HAP-1 (cell line): ENCODE data around the gene CDK1.
A peak's percentile ranks its signal among the peaks of the same experiment; 100 is the strongest.

ENCODE experiments used
- DNase-seq, 2 experiments: peaks; one replicate each; pipeline ENCODE4 v3.0.0-alpha.2; 2016 to 2020; ENCODE audit warnings: low spot score in 2 of 2
- H3K27me3 ChIP-seq: fragments of 250-450 bp; sonication (Bioruptor Pico); 2 replicates; pipeline ENCODE4 v1.5.1; 2020; ENCODE audit warnings: low read depth, mild to moderate bottlenecking, moderate library complexity
- H3K36me3 ChIP-seq: fragments of 250-450 bp; sonication (Bioruptor Pico); replicated peaks from 2 replicates; pipeline ENCODE4 v1.5.1; 2020; ENCODE audit warnings: mild to moderate bottlenecking
- H3K4me1 ChIP-seq: fragments of 250-450 bp; sonication (Bioruptor Pico); 2 replicates; pipeline ENCODE4 v1.5.1; 2020; ENCODE audit warnings: mild to moderate bottlenecking
- H3K4me3 ChIP-seq: fragments of 250-450 bp; sonication (Bioruptor Pico); 2 replicates; pipeline ENCODE4 v1.5.1; 2020; ENCODE audit warnings: mild to moderate bottlenecking, moderate library complexity
- H3K9me3 ChIP-seq: fragments of 250-450 bp; sonication (Bioruptor Pico); 2 replicates; pipeline ENCODE4 v1.5.1; 2020; ENCODE audit warnings: mild to moderate bottlenecking, moderate library complexity
- in situ Hi-C: fragments of 300-500 bp; cut with MboI; formaldehyde crosslinking; loops from 3 replicates; pipeline ENCODE4 v1.14.3; 2020; ENCODE audit warnings: low sequenced_read_pairs, inconsistent platforms, mixed read lengths

Gene CDK1

DNA sequence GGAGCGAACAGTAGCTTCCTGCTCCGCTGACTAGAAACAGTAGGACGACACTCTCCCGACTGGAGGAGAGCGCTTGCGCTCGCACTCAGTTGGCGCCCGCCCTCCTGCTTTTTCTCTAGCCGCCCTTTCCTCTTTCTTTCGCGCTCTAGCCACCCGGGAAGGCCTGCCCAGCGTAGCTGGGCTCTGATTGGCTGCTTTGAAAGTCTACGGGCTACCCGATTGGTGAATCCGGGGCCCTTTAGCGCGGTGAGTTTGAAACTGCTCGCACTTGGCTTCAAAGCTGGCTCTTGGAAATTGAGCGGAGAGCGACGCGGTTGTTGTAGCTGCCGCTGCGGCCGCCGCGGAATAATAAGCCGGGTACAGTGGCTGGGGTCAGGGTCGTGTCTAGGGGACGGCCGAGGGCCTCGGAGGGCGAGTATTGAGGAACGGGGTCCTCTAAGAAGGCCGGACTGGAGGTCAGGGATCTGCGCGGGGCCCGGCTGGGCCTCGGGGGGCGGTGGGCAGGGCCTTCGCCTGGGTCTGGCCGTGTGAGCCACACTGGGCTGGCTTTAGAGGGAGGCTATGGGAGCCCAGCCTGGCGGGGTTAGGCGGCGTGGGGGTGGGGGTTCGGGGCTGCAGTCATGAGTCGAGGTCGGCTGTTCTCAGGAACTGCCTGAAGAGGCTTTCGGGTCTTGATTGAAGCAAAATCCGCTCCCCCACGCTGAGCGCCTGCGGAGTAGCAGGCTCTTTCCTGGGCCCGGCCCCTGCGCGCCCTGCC, at the start of gene CDK1:
TSS of gene CDK1 (plus strand) at position 265 of the 757 bp plus-strand sequence. CDS start 1,688 bp downstream, outside the sequence.
- H3K36me3 ChIP-seq: peaks cover 38% of the 10 kb centered on the region
- DNase-seq: peak; percentile 99
- H3K9me3 ChIP-seq: no peaks in the 10 kb centered on the region
- in situ Hi-C loops: no loop called here
- peak within 1 kb of the TSS; percentile 91 for H3K4me3 ChIP-seq
- no peaks in the 10 kb centered on the region for H3K27me3 ChIP-seq
- peaks cover 18% of the 10 kb centered on the region for H3K4me1 ChIP-seq

DNA sequence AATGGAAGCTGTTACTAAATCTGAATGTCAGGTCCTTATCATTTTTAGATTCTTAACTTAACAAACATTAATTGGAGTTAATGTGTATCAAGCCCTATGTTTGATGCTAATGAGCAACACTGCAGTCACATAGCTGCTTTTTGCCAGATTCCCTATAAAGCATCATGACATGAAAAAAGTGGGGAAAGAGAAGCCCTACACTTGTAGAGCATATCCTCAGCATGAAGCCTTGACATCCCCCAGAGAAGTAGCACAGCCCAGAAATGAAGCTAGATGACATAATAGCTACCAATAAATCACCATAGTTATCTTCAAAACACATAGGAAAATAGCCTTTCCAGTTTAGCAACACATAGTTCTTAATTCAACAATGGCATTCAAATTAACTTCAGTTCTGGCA, 49.2 kb upstream of the CDK1 start:
- H3K36me3 ChIP-seq: no peaks in the 10 kb centered on the region
- H3K4me1 ChIP-seq: no peaks in the 10 kb centered on the region
- no peaks in the 10 kb centered on the region for H3K9me3 ChIP-seq
- no peak for DNase-seq
- in situ Hi-C loops: no loop called here
- no peak overlapping the region for H3K4me3 ChIP-seq
- no peaks in the 10 kb centered on the region for H3K27me3 ChIP-seq

DNA sequence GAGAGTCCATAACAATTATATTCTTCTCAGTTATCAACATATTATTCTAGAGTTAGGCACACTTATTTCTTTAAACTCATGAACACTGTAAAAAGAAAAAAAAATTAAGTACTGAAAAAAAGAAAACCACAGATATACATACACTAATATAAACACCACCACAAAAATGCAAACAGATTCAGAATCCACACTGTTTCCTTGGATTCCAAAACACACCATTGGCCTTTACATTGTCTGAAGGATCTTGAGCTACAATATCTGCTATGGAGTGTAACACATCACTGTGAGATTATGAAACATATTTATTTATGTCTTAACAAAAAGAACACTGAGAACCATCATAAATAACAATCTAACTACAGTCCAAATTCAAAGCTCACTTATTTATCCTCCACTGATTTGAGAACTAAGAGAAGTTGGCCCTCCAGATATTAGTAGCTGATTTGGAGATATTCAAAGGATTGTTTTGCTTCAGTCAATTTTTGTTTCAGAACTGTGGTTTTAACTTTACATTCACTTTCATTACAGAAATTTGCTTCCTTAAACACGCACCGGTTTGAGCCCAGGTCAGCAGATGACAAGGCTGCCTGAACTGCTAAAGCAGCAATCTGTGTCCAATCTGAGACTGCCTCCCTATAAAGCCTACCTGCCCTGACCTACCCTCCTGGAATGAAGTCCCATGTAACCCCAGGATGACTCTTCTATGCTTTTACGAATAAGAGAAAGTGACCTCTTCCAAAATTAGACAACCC, 47.0 kb upstream of the CDK1 start:
- H3K4me1 ChIP-seq: no peaks in the 10 kb centered on the region
- H3K4me3 ChIP-seq: no peak overlapping the region
- H3K9me3 ChIP-seq: no peaks in the 10 kb centered on the region
- no peaks in the 10 kb centered on the region for H3K27me3 ChIP-seq
- DNase-seq: no peak
- in situ Hi-C loops: no loop called here
- H3K36me3 ChIP-seq: no peaks in the 10 kb centered on the region

DNA sequence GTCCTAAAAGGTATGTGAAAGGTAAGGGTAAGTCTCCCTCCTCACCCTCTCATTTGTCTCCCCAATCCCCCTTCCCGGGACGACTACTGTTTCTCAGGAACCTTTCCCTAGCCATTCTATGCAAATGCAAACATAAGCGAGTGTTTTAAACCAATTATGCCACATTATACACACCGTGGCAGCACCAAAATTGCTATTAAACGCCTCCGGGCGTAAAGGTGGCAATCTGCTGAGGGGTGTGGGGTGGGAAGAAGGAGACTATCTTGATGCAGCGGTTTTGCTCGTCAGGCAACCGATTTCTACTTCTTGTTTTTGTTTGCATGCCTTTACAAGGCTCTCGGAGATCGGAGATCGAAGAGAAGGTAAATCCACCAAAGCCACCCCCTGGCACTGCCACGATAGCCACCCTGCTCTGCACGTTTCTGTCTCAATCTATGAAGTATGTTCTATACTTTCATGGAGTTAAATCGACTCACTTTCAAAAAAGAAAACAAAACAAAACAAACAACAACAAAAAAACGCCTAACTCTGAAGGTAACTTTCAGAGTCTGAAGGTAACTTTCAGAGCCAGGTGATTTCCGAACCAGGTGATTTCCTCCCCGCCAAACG, 46.0 kb upstream of the CDK1 start:
- Histone ChIP-seq H3K36me3 (no peaks in the 10 kb centered on the region), H3K4me1 (no peaks in the 10 kb centered on the region), H3K9me3 (no peaks in the 10 kb centered on the region), H3K4me3 (peak overlapping the region; percentile 43), H3K27me3 (no peaks in the 10 kb centered on the region)
- in situ Hi-C loops: no loop called here
- peak in 1 of 2 experiments; percentile 12 for DNase-seq

DNA sequence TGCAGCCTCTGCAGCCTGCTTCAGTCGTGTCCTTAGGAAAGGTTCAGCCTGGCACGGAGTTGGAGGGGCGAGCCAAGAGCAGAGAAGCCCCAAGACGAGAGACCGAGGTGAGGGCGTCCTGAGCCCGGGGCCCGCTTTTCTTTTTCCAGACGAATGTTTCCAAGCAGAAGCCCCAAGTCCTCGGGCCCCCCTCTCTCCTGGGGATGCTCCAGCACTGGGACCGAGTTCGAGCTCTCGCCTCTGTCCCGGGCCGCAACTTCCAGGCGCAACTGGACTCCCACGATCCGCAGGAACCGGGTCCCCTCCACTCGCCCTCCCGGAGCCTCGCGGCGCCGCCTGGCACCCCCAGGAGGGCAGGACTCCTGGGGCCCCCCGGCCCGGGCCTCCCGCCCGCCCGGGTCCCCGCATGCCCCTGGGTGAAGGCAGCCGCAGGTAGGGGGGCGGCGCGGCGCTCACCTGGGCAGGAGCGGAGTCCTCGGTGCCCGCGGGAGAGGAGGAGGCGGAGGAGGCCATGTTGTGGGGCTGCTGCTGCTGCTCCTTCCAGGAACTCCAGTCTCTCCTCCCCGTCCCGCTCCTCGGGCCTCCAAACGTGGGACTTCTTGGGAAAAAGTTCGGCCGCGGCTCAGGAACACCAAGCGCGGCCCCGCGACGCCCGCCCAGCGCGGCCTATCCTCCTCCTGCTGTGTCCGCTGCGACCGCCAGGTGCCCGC, 45.3 kb upstream of the CDK1 start:
- no peaks in the 10 kb centered on the region for H3K27me3 ChIP-seq
- H3K4me3 ChIP-seq: peak overlapping the region; percentile 43
- H3K4me1 ChIP-seq: no peaks in the 10 kb centered on the region
- no peaks in the 10 kb centered on the region for H3K9me3 ChIP-seq
- in situ Hi-C loops: no loop called here
- no peaks in the 10 kb centered on the region for H3K36me3 ChIP-seq
- DNase-seq: peak; percentile 16 to 69

DNA sequence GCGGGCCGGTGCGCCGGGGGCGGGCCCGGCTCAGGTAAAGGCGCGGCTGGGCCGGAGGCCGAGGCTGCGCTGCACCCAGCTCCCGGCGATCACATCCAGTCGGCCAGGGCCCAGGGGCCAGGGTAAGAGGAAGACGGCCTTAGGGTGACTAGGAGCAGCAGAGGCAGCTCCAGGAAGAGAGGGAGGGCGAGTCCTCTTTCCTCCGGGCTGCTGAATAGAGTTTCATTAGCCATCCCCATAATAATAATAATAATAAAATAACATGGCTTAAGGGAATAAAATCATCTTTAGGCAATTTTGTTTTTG, 44.8 kb upstream of the CDK1 start:
- in situ Hi-C loops: no loop called here
- H3K36me3 ChIP-seq: no peaks in the 10 kb centered on the region
- DNase-seq: no peak
- no peaks in the 10 kb centered on the region for H3K27me3 ChIP-seq
- H3K4me1 ChIP-seq: no peaks in the 10 kb centered on the region
- no peaks in the 10 kb centered on the region for H3K9me3 ChIP-seq
- peak overlapping the region; percentile 43 for H3K4me3 ChIP-seq

DNA sequence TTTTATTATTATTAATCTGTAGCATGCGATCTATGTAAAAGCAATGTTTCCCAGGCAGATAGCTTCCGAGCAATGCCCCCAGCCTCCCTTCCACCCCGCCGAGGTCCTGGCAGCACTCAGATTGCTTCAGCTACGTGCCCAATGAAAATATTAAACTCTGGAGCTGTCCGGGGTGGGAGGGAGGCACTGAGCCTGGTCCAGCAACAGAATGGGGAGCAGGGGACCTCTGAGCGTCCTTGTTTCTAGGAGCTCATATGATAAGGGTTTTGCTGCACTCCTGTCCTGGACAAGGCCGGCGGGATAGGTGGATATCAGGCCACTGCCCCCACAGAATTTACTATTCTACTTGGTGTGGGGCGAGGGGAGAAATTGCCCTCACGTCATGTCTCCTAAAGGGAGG, 44.5 kb upstream of the CDK1 start:
- Histone ChIP-seq H3K27me3 (no peaks in the 10 kb centered on the region), H3K4me3 (no peak overlapping the region; the same call in 1 of the 2 replicates), H3K36me3 (no peaks in the 10 kb centered on the region), H3K9me3 (no peaks in the 10 kb centered on the region), H3K4me1 (no peaks in the 10 kb centered on the region)
- in situ Hi-C loops: no loop called here
- no peak for DNase-seq

DNA sequence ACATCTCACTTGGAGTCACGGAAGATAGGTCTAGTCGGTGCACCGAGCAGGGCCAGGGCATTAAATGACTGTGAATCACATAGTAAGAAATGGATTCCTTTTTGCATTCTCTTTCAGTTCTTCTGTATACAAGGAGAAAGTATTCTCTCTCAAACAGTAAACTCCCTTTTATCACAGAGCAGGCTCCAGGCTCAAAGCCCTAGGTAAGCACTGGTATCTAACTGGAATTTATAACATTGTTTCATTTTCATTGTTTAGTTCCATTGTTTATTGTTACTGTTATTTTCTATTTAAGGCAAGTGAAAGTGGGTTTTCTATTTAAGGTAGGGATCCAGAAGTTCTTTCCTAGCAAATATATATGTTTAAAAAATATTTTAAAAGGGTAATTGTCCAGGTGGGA, 44.1 kb upstream of the CDK1 start:
- no peaks in the 10 kb centered on the region for H3K27me3 ChIP-seq
- no peaks in the 10 kb centered on the region for H3K9me3 ChIP-seq
- no peaks in the 10 kb centered on the region for H3K4me1 ChIP-seq
- DNase-seq: no peak
- in situ Hi-C loops: no loop called here
- no peak overlapping the region for H3K4me3 ChIP-seq
- H3K36me3 ChIP-seq: no peaks in the 10 kb centered on the region

DNA sequence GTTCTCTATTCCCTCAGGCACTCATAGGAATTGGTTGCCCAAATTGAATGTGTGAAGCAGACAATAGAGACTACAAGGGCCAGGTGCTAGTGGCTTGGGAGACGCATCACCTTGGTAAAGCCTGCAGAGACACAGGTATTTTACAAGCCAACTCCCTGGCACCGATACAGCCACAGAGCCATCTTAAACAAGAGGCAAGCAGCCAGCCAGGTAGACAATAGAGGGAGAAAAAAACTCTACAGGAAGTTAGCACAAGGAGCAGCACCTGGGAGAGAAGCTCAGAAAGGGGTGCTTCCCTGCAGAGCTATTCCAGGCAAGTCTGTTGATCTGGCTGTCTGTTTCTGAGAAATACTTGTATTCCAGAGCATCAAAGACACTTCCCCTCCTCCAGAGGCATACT, 43.0 kb upstream of the CDK1 start:
- Histone ChIP-seq H3K4me1 (no peaks in the 10 kb centered on the region), H3K36me3 (no peaks in the 10 kb centered on the region), H3K9me3 (no peaks in the 10 kb centered on the region), H3K27me3 (no peaks in the 10 kb centered on the region), H3K4me3 (no peak overlapping the region)
- no peak for DNase-seq
- in situ Hi-C loops: no loop called here

DNA sequence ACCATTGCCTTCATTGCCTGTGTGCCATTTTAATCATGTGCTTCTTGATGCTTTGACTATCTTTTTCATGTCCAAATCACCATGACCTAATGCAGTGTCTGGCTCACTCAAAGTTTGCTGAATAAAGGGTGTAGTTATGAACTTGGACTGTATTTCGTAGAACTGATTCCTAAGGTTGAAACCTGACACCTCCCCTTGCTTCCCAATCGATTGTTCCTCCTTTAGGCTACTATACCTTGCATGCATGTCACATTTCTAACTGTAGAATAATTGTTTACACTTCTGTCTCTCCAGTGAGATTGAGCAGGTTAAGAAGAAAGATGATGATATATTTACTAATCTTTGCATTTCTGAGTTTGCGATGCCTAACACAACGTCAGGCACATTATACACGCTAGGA, 41.0 kb upstream of the CDK1 start:
- Histone ChIP-seq H3K9me3 (no peaks in the 10 kb centered on the region), H3K4me3 (no peak overlapping the region), H3K27me3 (no peaks in the 10 kb centered on the region), H3K36me3 (no peaks in the 10 kb centered on the region), H3K4me1 (no peaks in the 10 kb centered on the region)
- no peak for DNase-seq
- in situ Hi-C loops: no loop called here

DNA sequence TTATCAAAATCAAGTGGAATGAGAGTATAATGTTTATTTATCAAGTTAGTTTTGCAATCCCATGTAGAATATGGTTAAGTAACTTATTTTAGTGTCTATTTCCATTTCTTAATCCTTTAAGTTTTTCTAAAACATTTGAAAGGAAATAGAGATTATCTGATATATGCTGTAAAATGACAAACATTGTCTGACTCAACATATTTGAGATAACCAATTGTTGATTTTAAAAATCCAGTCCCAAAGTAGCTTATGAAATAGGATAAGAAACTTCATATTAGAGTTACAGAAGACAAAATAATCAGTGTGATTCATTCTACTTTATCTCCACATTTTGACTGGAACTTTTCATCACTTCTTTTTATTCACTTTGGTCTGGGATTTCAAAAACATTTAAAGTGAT, 38.7 kb upstream of the CDK1 start:
- Histone ChIP-seq H3K4me1 (no peaks in the 10 kb centered on the region), H3K27me3 (no peaks in the 10 kb centered on the region), H3K9me3 (no peaks in the 10 kb centered on the region), H3K4me3 (no peak overlapping the region), H3K36me3 (no peaks in the 10 kb centered on the region)
- DNase-seq: no peak
- in situ Hi-C loops: no loop called here

DNA sequence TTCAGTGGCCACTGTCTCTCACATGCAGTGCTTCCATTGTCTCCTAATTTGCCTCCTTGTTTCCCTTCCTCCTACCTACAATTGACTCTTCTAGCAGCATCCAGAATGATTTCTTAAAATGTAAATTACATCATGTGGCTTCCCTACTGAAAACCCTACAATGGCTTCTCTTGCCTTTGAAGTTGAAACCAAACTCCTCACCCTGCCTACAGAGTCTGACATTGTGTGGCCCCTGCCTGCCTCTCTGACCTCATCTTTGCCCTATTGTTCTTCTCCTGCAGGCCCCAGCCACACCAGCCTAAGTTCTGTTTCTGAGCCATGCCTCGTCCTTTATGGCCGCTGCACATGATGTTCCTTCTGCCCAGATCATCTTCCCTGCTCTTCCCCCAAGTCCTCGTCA, 35.8 kb upstream of the CDK1 start:
- Histone ChIP-seq H3K9me3 (no peaks in the 10 kb centered on the region), H3K4me1 (no peaks in the 10 kb centered on the region), H3K27me3 (no peaks in the 10 kb centered on the region), H3K4me3 (no peak overlapping the region), H3K36me3 (no peaks in the 10 kb centered on the region)
- in situ Hi-C loops: no loop called here
- DNase-seq: no peak

DNA sequence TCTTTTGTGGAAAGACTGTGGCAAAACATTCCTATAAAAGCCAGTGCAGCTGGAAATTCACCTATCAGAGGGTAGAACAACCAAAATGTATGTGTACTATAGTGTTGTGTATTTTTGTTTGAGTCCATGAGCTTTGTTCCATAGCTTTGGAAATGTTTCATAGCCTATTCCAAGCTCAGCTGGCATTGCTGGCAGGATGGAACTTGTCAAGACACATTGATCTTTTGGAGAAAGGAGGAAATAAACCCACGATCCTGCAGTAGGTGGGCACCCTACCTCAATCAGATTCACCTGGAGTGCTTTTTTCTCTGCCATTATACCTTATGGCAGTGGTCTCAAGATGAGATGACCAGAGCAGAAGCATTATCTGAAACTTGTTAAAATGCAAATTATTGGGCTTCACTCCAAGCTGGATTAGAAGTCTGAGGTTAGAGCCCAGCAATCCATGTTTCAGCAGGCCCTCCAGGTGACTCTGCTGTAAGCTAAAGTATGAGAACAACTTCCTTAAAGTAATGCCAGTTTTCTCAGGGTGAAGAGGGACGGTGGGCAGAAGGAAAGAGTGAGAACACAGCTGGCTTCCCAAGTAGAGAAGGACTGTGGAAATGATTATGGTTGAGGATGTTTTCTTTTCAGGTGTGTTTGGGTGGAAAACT, 30.3 kb upstream of the CDK1 start:
- Histone ChIP-seq H3K27me3 (no peaks in the 10 kb centered on the region), H3K9me3 (no peaks in the 10 kb centered on the region), H3K4me3 (no peak overlapping the region), H3K4me1 (peaks cover 8% of the 10 kb centered on the region), H3K36me3 (no peaks in the 10 kb centered on the region)
- in situ Hi-C loops: no loop called here
- DNase-seq: no peak
